Lung (tissue), 12 donors: Measurements from ENCODE around the gene MRPL44. TPM values are rescaled to one million over a fixed set of nuclear protein-coding genes. Genes with fewer than 3 reads are reported as not detected.

Experiments
- ATAC-seq: fragments of 200-7000 bp; cut with Tn5 transposase; one replicate; pipeline ENCODE4 v1.9.1; 2020; ENCODE audit warnings: moderate number of reproducible peaks; ENCODE audit not compliant: insufficient read depth, low FRiP score
- DNase-seq, 3 donors: peaks; one replicate each; pipeline ENCODE4 v3.0.0-alpha.2; 2013 to 2017
- H3K27ac ChIP-seq, 2 donors: one replicate each; pipeline ENCODE4 v1.5.1; 2013; ENCODE audit warnings: mild to moderate bottlenecking in 2 of 2, moderate library complexity in 2 of 2, control low read depth in 1 of 2, inconsistent platforms in 1 of 2, low read depth in 1 of 2, low read length in 1 of 2
- H3K27me3 ChIP-seq, 3 donors: one replicate each; pipeline ENCODE4 v1.5.1; 2013; ENCODE audit warnings: low read length in 2 of 3; ENCODE audit not compliant: control insufficient read depth in 3 of 3, insufficient read depth in 3 of 3
- H3K36me3 ChIP-seq, 4 donors: one replicate each; pipeline ENCODE4 v1.5.1; 2013; ENCODE audit warnings: low read length in 4 of 4, mild to moderate bottlenecking in 1 of 4, moderate library complexity in 1 of 4; ENCODE audit not compliant: control insufficient read depth in 4 of 4, insufficient read depth in 4 of 4
- H3K4me1 ChIP-seq, 5 donors: one replicate each; pipeline ENCODE4 v1.5.1; 2013; ENCODE audit warnings: low read length in 5 of 5, mild to moderate bottlenecking in 2 of 5, moderate library complexity in 1 of 5; ENCODE audit not compliant: control insufficient read depth in 5 of 5, insufficient read depth in 5 of 5
- H3K4me3 ChIP-seq: one replicate; pipeline ENCODE4 v1.5.1; 2013; ENCODE audit warnings: mild to moderate bottlenecking, control low read depth, moderate library complexity
- H3K9ac ChIP-seq, 2 donors: one replicate each; pipeline ENCODE4 v1.5.1; 2013; ENCODE audit warnings: low read length in 2 of 2, control low read depth in 1 of 2; ENCODE audit not compliant: insufficient read depth in 1 of 2
- H3K9me3 ChIP-seq, 4 donors: one replicate each; pipeline ENCODE4 v1.5.1; 2013; ENCODE audit warnings: low read length in 3 of 4, mild to moderate bottlenecking in 1 of 4, moderate library complexity in 1 of 4; ENCODE audit not compliant: control insufficient read depth in 4 of 4, insufficient read depth in 3 of 4
- CTCF ChIP-seq: IDR thresholded peaks from 2 replicates; pipeline ENCODE4 v1.5.1; 2012; ENCODE audit warnings: mild to moderate bottlenecking; ENCODE audit errors: control extremely low read depth, extremely low read depth
- WGBS, 2 donors: extraction: QIAGEN DNeasy Blood & Tissue Kit; methylation state at CpG; one replicate each; pipeline ENCODE4 v1.1.7; 2013; 5-methylcytosine and 5-hydroxymethylcytosine counted together
- polyA plus RNA-seq, 2 donors: library from polyadenylated mRNA; stranded (reverse); fragments of 200-250 nt; gene quantifications; one replicate each; pipeline ENCODE4 v1.2.1, GENCODE V29; 2013
- total RNA-seq, 2 donors: library from RNA; depleted of rRNA in 1 of 2; stranded (reverse); fragments of >200 nt in 1 of 2; gene quantifications; one replicate each; pipeline ENCODE4 v1.2.1, GENCODE V29; 2014 to 2021
- donor health status: control.
- donor health status: control.
- donor health status: Bipolar disorder and iron deficiency.
- donor health status: healthy.
- donor health status: DM: yes; HTN: yes; CAD: no.

Gene MRPL44
- total and polyA plus RNA-seq, 4 donors: 20.4 to 23.1 (median 21.5) TPM

- H3K9me3 ChIP-seq: no peaks in the 10 kb centered on the region
- H3K4me1 ChIP-seq: peaks cover 0 to 39% (median 5%) of the 10 kb centered on the region in 5 donors
- H3K4me3 ChIP-seq: no peak overlapping the region
- no peak overlapping the region for H3K27ac ChIP-seq
- peaks cover 0 to 7% (median 1%) of the 10 kb centered on the region in 4 donors for H3K36me3 ChIP-seq
- peak overlapping the region in 1 of 2 donors; percentile 2 for H3K9ac ChIP-seq
- 60 to 67% methylated on average over 16 of the region's 16 CpGs for WGBS, 2 donors
- DNase-seq (peak in 2 of 3 donors; percentile 46 to 79), ATAC-seq (no peak)
- no peaks in the 10 kb centered on the region for H3K27me3 ChIP-seq
- no peak for TF ChIP-seq CTCF
Measured at GRCh38 chr2:224004105-224004695, 46.9 kb downstream of the MRPL44 start.

- no peak for TF ChIP-seq CTCF
- Histone ChIP-seq H3K27ac (no peak overlapping the region), H3K9me3 (no peaks in the 10 kb centered on the region), H3K27me3 (no peaks in the 10 kb centered on the region), H3K9ac (no peak overlapping the region), H3K36me3 (no peaks in the 10 kb centered on the region), H3K4me1 (peaks cover 0 to 28% (median 5%) of the 10 kb centered on the region in 5 donors), H3K4me3 (no peak overlapping the region)
- DNase-seq (no peak), ATAC-seq (no peak)
- 59 to 76% methylated on average over 12 of the region's 12 CpGs for WGBS, 2 donors
Measured at GRCh38 chr2:224008702-224009261, 51.5 kb downstream of the MRPL44 start.

- Histone ChIP-seq H3K9ac (no peak overlapping the region), H3K27ac (no peak overlapping the region), H3K4me1 (peaks cover 0 to 18% (median 5%) of the 10 kb centered on the region in 5 donors), H3K9me3 (no peaks in the 10 kb centered on the region), H3K27me3 (no peaks in the 10 kb centered on the region), H3K4me3 (no peak overlapping the region), H3K36me3 (no peaks in the 10 kb centered on the region)
- 74 to 87% methylated on average over 5 of the region's 5 CpGs for WGBS, 2 donors
- no peak for ATAC-seq
- DNase-seq: no peak
- no peak for TF ChIP-seq CTCF
Measured at GRCh38 chr2:224009605-224010315, 52.5 kb downstream of the MRPL44 start.
